Mesodermal cell (in vitro differentiated cells): ENCODE results near the gene NMD3. TPM values are rescaled to one million over a fixed set of nuclear protein-coding genes. Genes with fewer than 3 reads are reported as not detected.
"Not testable (repeated sequence)": the region's sequence is repeated elsewhere in the genome, so short reads cannot be mapped to it uniquely, and the experiment has no call there.

ENCODE experiments used
- H3K27ac ChIP-seq: 2 replicates; pipeline ENCODE4 v1.7.0; 2013; ENCODE audit warnings: mild to moderate bottlenecking, low read depth, low read length, moderate library complexity; ENCODE audit not compliant: severe bottlenecking
- H3K36me3 ChIP-seq: 2 replicates; pipeline ENCODE4 v1.7.1; 2013; ENCODE audit warnings: mild to moderate bottlenecking, low read length, moderate library complexity; ENCODE audit not compliant: control insufficient read depth, insufficient read depth
- H3K4me1 ChIP-seq: one replicate; pipeline ENCODE4 v1.7.1; 2013; ENCODE audit warnings: mild to moderate bottlenecking, low read length; ENCODE audit not compliant: insufficient read depth, control insufficient read depth, poor library complexity, severe bottlenecking
- H3K4me3 ChIP-seq: 2 replicates; pipeline ENCODE4 v1.7.0; 2013; ENCODE audit warnings: low read length, control low read depth, mild to moderate bottlenecking; ENCODE audit not compliant: insufficient read depth, poor library complexity, severe bottlenecking; ENCODE audit errors: extremely low read depth
- H3K9me3 ChIP-seq: 2 replicates; pipeline ENCODE4 v1.7.1; 2013; ENCODE audit warnings: mild to moderate bottlenecking, low read length, moderate library complexity; ENCODE audit not compliant: control insufficient read depth
- WGBS, 2 experiments: methylation state at CpG; one replicate each; pipeline ENCODE4 v1.1.5; 2013; ENCODE audit warnings: missing lambda C conversion rate in 2 of 2; ENCODE audit not compliant: insufficient coverage in 2 of 2; 5-methylcytosine and 5-hydroxymethylcytosine counted together
- polyA plus RNA-seq, 2 experiments: library from polyadenylated mRNA; stranded (reverse); fragments of 50-300 nt; gene quantifications; one replicate each; pipeline ENCODE4 v1.2.3, GENCODE V29; 2013

NMD3 gene
- 76.6 TPM for polyA plus RNA-seq (2013, experiment 1 of 2)
- polyA plus RNA-seq (2013, experiment 2 of 2): 81.3 TPM

GRCh38 chr3:161220850-161221753, at the start of gene NMD3:
TSS of gene NMD3 (plus strand) at chr3:161221311. CDS start at chr3:161222014, 703 bp downstream.
- H3K4me3 ChIP-seq: peak within 1 kb of the TSS; percentile 95
- H3K27ac ChIP-seq: peak within 1 kb of the TSS; percentile 93
- peaks cover 4% of the 10 kb centered on the region for H3K9me3 ChIP-seq
- no peaks in the 10 kb centered on the region for H3K4me1 ChIP-seq
- peaks cover 22% of the 10 kb centered on the region for H3K36me3 ChIP-seq
- 0 to 1% methylated on average over 54 to 60 of the region's 71 CpGs for WGBS, 2 experiments

GRCh38 chr3:161171639-161172552, 49.2 kb upstream of the NMD3 start:
- WGBS, 2 experiments: no CpG with 5 or more reads among the region's 2 CpGs
- H3K9me3 ChIP-seq: peaks cover 6% of the 10 kb centered on the region
- H3K4me3 ChIP-seq: no peak overlapping the region
- H3K36me3 ChIP-seq: no peaks in the 10 kb centered on the region
- no peaks in the 10 kb centered on the region for H3K4me1 ChIP-seq
- no peak overlapping the region for H3K27ac ChIP-seq

- Histone ChIP-seq H3K36me3 (no peaks in the 10 kb centered on the region), H3K27ac (no peak overlapping the region), H3K4me3 (no peak overlapping the region), H3K4me1 (no peaks in the 10 kb centered on the region), H3K9me3 (peaks cover 6% of the 10 kb centered on the region)
- WGBS, 2 experiments: 88 to 100% methylated on average over 1 of the region's 1 CpG
These were observed 45.6 kb upstream of the NMD3 start for GRCh38 chr3:161175506-161175905.

- WGBS, 2 experiments: 87 to 88% methylated on average over 3 of the region's 3 CpGs
These were observed 43.1 kb upstream of the NMD3 start for GRCh38 chr3:161177991-161178390.

GRCh38 chr3:161181371-161181770, 39.7 kb upstream of the NMD3 start:
- 100% methylated on average over 1 of the region's 1 CpG; no CpG with 5 or more reads in 1 of the 2 experiments for WGBS, 2 experiments
- not testable (repeated sequence) for H3K9me3 ChIP-seq, H3K4me1 ChIP-seq, H3K4me3 ChIP-seq, H3K36me3 ChIP-seq, H3K27ac ChIP-seq

More at GRCh38 chr3:161177991-161178390, 43.1 kb upstream of the NMD3 start:
- no peak overlapping the region for H3K4me3 ChIP-seq
- no peak overlapping the region for H3K27ac ChIP-seq
- peaks cover 6% of the 10 kb centered on the region for H3K9me3 ChIP-seq
- H3K36me3 ChIP-seq: no peaks in the 10 kb centered on the region
- H3K4me1 ChIP-seq: no peaks in the 10 kb centered on the region

- no CpG with 5 or more reads among the region's 2 CpGs for WGBS, 2 experiments
- Histone ChIP-seq H3K9me3 (no peaks in the 10 kb centered on the region), H3K4me1 (no peaks in the 10 kb centered on the region), H3K27ac (no peak overlapping the region), H3K36me3 (no peaks in the 10 kb centered on the region), H3K4me3 (no peak overlapping the region)
These were observed 34.1 kb upstream of the NMD3 start for GRCh38 chr3:161187046-161187445.

GRCh38 chr3:161197855-161198850, 23.0 kb upstream of the NMD3 start:
- H3K36me3 ChIP-seq: no peaks in the 10 kb centered on the region
- H3K9me3 ChIP-seq: peaks cover 10% of the 10 kb centered on the region
- no peaks in the 10 kb centered on the region for H3K4me1 ChIP-seq
- no peak overlapping the region for H3K4me3 ChIP-seq
- 93 to 100% methylated on average over 2 to 3 of the region's 6 CpGs for WGBS, 2 experiments
- no peak overlapping the region for H3K27ac ChIP-seq

GRCh38 chr3:161199926-161200325, 21.2 kb upstream of the NMD3 start:
- Histone ChIP-seq H3K9me3 (peaks cover 10% of the 10 kb centered on the region), H3K4me3 (no peak overlapping the region), H3K36me3 (no peaks in the 10 kb centered on the region), H3K27ac (no peak overlapping the region), H3K4me1 (no peaks in the 10 kb centered on the region)
- WGBS, 2 experiments: 82 to 89% methylated on average over 2 of the region's 3 CpGs

- Histone ChIP-seq H3K9me3 (no peaks in the 10 kb centered on the region), H3K27ac (no peak overlapping the region), H3K4me1 (no peaks in the 10 kb centered on the region), H3K36me3 (no peaks in the 10 kb centered on the region), H3K4me3 (no peak overlapping the region)
- 82 to 100% methylated on average over 3 of the region's 4 CpGs for WGBS, 2 experiments
These were observed 17.5 kb upstream of the NMD3 start for GRCh38 chr3:161203485-161204098.
